Activated T-cell treated with anti-CD3 and anti-CD28 coated beads for 4 hours (primary cell): Measurements from ENCODE around the gene PRDX5.

Source experiments
- DNase-seq: peaks from one replicate; pipeline ENCODE4 v3.0.0-alpha.2; 2020

Gene PRDX5

GRCh38 chr11:64368673-64369074 is 50.8 kb downstream of the PRDX5 start:
- no peak for DNase-seq

DNA sequence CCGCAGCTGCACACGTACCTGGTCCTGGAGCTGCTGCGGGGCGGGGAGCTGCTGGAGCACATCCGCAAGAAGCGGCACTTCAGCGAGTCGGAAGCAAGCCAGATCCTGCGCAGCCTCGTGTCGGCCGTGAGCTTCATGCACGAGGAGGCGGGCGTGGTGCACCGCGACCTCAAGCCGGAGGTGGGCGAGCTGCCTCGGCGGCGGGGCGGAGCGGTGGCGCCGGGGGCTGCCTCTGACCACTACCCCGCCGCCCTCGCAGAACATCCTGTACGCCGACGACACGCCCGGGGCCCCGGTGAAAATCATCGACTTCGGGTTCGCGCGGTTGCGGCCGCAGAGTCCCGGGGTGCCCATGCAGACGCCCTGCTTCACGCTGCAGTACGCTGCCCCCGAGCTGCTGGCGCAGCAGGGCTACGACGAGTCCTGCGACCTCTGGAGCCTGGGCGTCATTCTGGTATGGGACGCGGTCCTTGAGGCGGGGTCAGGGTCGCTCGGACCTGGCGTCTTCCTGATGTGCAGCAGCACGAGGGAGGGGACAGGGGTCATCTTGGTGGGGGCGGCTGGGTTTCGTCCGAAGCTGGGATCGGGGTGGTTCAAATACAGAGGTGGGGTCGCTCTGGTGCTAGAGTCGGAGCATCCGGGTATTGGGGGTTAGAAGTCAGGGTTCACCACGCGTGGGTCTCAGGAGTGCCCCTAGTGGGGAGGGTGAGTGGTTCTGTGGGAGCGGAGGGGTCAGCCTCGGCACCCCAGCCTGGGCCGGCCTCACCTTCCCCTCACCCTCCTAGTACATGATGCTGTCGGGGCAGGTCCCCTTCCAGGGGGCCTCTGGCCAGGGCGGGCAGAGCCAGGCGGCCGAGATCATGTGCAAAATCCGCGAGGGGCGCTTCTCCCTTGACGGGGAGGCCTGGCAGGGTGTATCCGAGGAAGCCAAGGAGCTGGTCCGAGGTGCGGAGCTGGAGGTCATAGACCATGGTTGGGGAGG is 51.8 kb downstream of the PRDX5 start:
- no peak for DNase-seq

DNA sequence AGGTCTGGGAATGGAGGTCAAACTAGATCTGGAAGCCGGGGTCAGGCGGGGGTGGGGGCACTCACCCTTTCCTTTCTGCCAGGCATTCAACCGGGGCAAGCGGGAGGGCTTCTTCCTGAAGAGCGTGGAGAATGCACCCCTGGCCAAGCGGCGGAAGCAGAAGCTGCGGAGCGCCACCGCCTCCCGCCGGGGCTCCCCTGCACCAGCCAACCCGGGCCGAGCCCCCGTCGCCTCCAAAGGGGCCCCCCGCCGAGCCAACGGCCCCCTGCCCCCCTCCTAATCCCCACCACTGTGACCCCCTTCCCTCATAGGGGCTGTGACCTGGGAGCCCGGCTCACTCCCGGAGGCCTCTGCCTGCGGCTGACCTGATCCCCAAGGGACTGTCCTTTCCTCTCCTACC is 53.3 kb downstream of the PRDX5 start:
- no peak for DNase-seq
